Activated naive CD8-positive, alpha-beta T cell (primary cell): ENCODE results near the gene SLC1A1.

Experiments used
- H3K27ac Mint-ChIP-seq: one replicate; pipeline ENCODE4 v1.8.0; 2021; ENCODE audit warnings: mixed read lengths
- H3K27me3 Mint-ChIP-seq: one replicate; pipeline ENCODE4 v1.8.0; 2021; ENCODE audit warnings: mixed read lengths
- H3K36me3 Mint-ChIP-seq: one replicate; pipeline ENCODE4 v1.8.0; 2021; ENCODE audit warnings: mixed read lengths
- H3K4me1 Mint-ChIP-seq: one replicate; pipeline ENCODE4 v1.8.0; 2021; ENCODE audit warnings: low read depth, mixed read lengths
- H3K4me3 Mint-ChIP-seq: one replicate; pipeline ENCODE4 v1.8.0; 2021; ENCODE audit warnings: mild to moderate bottlenecking, mixed read lengths
- H3K9me3 Mint-ChIP-seq: one replicate; pipeline ENCODE4 v1.8.0; 2021; ENCODE audit warnings: low read depth, mixed read lengths

The SLC1A1 gene

DNA sequence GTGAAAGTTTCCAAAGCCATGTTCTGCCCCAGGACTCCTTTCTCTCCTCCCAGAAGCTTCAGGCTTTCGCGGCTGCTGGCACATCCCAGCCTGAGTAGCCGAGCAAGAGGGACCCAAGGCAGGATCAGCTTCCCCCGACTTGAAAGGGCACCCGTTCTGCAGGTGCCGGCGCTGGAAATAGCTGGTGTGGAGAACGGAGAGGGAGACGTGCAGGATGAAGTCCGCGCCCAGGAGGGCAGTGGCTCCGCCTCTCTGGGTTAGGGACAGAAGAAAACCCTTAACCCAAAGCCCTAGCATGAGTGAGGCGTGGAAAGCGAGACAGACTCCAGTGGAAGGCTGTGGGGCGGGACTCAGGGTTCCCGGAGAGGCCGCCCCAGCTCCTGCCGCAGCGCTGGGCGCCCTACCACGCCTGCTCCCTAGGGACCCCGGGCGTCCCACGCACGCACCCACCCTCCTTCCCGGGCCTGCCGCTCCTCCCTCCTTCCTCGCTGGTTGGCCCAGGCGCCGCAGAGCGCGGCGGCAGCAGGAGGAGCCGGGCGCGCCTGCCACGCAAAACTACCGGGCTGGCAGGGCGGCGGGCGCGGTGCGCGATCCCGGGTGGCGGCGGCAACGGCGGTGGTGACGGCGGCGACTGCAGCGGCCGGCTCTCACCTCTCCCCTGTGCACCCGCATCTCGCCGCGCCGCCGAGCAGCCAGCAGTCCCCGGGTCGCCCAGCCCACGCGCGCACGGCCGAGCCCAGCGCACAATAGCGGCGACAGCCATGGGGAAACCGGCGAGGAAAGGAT, at the start of gene SLC1A1:
TSS of gene SLC1A1 (plus strand) at position 550 of the 786 bp plus-strand sequence. CDS start at position 762, 212 bp downstream.
- Mint-ChIP-seq H3K4me1 (peaks cover 26% of the 10 kb centered on the region), H3K4me3 (peak within 1 kb of the TSS; percentile 86), H3K27me3 (peaks cover 27% of the 10 kb centered on the region), H3K27ac (peak within 1 kb of the TSS; percentile 28), H3K9me3 (no peaks in the 10 kb centered on the region), H3K36me3 (peaks cover 1% of the 10 kb centered on the region)

DNA sequence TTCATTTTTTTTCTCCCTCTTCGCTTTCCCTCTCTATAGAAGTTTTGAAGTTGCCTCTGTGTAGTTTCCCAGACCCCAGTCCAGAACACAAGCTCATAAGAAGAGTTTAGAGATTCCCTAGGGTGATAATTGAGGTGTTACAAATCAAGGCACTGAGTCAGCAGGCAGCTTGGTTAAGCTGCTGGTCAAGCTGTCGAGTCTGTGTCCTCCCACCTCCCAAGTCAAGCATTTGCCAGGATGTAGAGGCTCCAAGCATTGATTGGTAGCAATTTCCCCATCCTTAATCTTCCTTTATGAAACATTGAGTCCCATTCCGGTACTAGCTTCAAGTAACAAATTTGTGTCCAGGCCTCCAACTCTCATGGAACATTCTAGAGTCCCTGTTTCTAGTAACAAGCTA, 47.5 kb upstream of the SLC1A1 start:
- H3K36me3 Mint-ChIP-seq = peaks cover 2% of the 10 kb centered on the region
- peaks cover 4% of the 10 kb centered on the region for H3K9me3 Mint-ChIP-seq
- H3K4me1 Mint-ChIP-seq = no peaks in the 10 kb centered on the region
- H3K4me3 Mint-ChIP-seq = no peak overlapping the region
- no peak overlapping the region for H3K27ac Mint-ChIP-seq
- peaks cover 1% of the 10 kb centered on the region for H3K27me3 Mint-ChIP-seq

DNA sequence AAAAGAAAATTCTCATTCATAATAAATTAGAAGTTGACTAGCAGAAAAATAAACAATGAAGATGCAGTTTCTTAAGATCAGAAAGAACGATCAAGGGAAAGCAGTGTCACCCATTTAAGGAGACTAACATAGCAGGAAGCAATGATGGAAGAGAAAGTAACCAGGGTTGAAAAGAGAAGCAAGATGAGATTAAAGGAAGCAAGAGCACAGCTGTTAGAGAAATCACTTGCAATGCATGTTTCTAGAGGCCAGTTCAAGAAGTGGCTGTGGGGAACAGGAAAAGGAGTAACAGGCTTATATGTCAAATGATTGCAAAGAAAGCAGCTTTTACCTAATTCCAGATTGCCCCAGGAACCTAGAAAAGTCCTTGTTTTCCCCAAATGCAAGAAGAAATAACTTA, 46.8 kb upstream of the SLC1A1 start:
- Mint-ChIP-seq H3K9me3 (peaks cover 4% of the 10 kb centered on the region), H3K4me3 (no peak overlapping the region), H3K27ac (no peak overlapping the region), H3K36me3 (peaks cover 2% of the 10 kb centered on the region), H3K27me3 (peaks cover 1% of the 10 kb centered on the region), H3K4me1 (no peaks in the 10 kb centered on the region)

DNA sequence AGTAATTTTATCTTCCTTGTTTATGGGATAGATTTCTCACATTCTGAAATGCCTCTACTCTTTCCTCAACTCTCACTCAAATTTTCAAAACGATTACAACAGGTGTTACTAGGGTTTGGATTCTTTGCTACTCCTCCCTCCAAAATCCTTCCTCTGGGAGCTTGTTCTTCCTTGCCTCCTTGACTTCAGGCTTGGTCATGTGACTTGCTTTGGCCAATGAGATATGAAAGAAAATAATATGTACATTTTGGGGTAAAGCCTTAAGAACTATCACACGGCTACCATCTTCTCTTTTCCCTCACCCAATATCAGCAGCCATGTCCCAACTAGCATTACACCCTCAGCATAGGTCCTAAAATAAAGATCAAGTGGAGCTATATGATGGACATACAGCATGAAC, 28.8 kb upstream of the SLC1A1 start:
- no peaks in the 10 kb centered on the region for H3K36me3 Mint-ChIP-seq
- no peak overlapping the region for H3K4me3 Mint-ChIP-seq

GRCh38 chr9:4463824-4464223, 26.4 kb upstream of the SLC1A1 start:
- Mint-ChIP-seq H3K9me3 (no peaks in the 10 kb centered on the region), H3K27ac (no peak overlapping the region), H3K4me3 (no peak overlapping the region), H3K27me3 (peaks cover 1% of the 10 kb centered on the region), H3K36me3 (peaks cover 2% of the 10 kb centered on the region), H3K4me1 (no peaks in the 10 kb centered on the region)

More for the DNA sequence above, 28.8 kb upstream of the SLC1A1 start:
- no peaks in the 10 kb centered on the region for H3K27me3 Mint-ChIP-seq
- H3K27ac Mint-ChIP-seq = no peak overlapping the region
- no peaks in the 10 kb centered on the region for H3K9me3 Mint-ChIP-seq
- H3K4me1 Mint-ChIP-seq = no peaks in the 10 kb centered on the region

DNA sequence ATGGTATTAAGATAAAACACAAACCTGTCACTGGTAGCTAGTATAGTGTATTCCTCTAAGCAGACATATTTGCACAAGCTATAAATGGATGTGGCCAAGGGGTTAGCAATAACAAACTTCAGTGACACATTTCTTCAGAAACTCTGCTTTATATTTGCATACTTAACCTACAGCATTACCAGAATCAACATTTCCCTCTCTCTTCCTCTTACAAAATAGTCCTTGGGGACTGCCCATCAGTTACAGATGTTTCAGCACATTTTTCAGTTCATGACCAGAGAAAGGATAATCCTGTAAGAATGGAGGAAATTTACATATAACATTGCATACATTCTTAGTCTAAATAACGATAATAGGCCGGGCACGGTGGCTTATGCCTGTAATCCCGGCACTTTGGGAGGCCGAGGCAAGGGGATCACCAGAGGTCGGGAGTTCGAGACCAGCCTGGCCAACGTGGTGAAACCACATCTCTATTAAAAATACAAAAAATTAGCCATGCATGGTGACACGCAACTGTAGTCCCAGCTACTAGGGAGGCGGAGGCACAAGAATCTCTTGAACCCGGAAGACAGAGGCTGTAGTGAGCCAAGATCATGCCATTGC, 25.3 kb upstream of the SLC1A1 start:
- no peak overlapping the region for H3K4me3 Mint-ChIP-seq
- no peak overlapping the region for H3K27ac Mint-ChIP-seq
- peaks cover 1% of the 10 kb centered on the region for H3K27me3 Mint-ChIP-seq
- H3K9me3 Mint-ChIP-seq = no peaks in the 10 kb centered on the region
- H3K36me3 Mint-ChIP-seq = peaks cover 2% of the 10 kb centered on the region
- H3K4me1 Mint-ChIP-seq = no peaks in the 10 kb centered on the region

- no peak overlapping the region for H3K4me3 Mint-ChIP-seq
- no peak overlapping the region for H3K27ac Mint-ChIP-seq
- no peaks in the 10 kb centered on the region for H3K4me1 Mint-ChIP-seq
- H3K36me3 Mint-ChIP-seq = peaks cover 2% of the 10 kb centered on the region
- peaks cover 1% of the 10 kb centered on the region for H3K27me3 Mint-ChIP-seq
- H3K9me3 Mint-ChIP-seq = no peaks in the 10 kb centered on the region
Measured at GRCh38 chr9:4465910-4466309, 24.4 kb upstream of the SLC1A1 start.

GRCh38 chr9:4475301-4475700, 15.0 kb upstream of the SLC1A1 start:
- peaks cover 1% of the 10 kb centered on the region for H3K27me3 Mint-ChIP-seq
- no peaks in the 10 kb centered on the region for H3K36me3 Mint-ChIP-seq
- no peak overlapping the region for H3K27ac Mint-ChIP-seq
- no peaks in the 10 kb centered on the region for H3K4me1 Mint-ChIP-seq
- H3K9me3 Mint-ChIP-seq = no peaks in the 10 kb centered on the region
- H3K4me3 Mint-ChIP-seq = no peak overlapping the region

DNA sequence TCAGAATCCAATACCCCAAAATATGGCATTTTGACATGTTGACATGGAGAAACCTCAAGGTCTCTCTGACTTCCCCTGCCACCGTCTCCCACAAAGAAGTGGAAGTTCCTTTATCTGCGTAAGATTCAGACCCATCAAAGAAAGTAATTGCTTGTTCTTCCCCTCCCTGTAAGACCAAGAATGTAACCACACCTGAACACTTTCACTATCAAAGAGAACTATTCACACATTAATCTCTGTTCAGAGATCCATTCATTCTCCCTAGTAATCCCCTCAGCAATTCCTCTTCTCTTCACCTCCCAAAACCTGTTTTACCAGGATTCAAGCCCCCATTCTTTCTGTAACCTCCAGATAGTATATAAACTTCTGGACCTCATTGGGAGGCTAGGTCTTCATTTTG, 4.1 kb upstream of the SLC1A1 start:
- peaks cover 7% of the 10 kb centered on the region for H3K27me3 Mint-ChIP-seq

GRCh38 chr9:4489562-4489918, 728 bp upstream of the SLC1A1 start:
- Mint-ChIP-seq H3K4me3 (peak overlapping the region; percentile 82), H3K36me3 (no peaks in the 10 kb centered on the region), H3K9me3 (no peaks in the 10 kb centered on the region), H3K27me3 (peaks cover 25% of the 10 kb centered on the region), H3K27ac (no peak overlapping the region), H3K4me1 (peaks cover 26% of the 10 kb centered on the region)

More for the DNA sequence above, 4.1 kb upstream of the SLC1A1 start:
- no peaks in the 10 kb centered on the region for H3K36me3 Mint-ChIP-seq
- no peak overlapping the region for H3K4me3 Mint-ChIP-seq
- peaks cover 17% of the 10 kb centered on the region for H3K4me1 Mint-ChIP-seq
- no peak overlapping the region for H3K27ac Mint-ChIP-seq
- no peaks in the 10 kb centered on the region for H3K9me3 Mint-ChIP-seq

GRCh38 chr9:4490705-4491625, 697 bp downstream of the SLC1A1 start:
- H3K4me1 Mint-ChIP-seq = peaks cover 26% of the 10 kb centered on the region
- H3K36me3 Mint-ChIP-seq = peaks cover 3% of the 10 kb centered on the region
- peak overlapping the region; percentile 86 for H3K4me3 Mint-ChIP-seq
- H3K27ac Mint-ChIP-seq = peak overlapping the region; percentile 28
- H3K27me3 Mint-ChIP-seq = peaks cover 34% of the 10 kb centered on the region
- no peaks in the 10 kb centered on the region for H3K9me3 Mint-ChIP-seq

DNA sequence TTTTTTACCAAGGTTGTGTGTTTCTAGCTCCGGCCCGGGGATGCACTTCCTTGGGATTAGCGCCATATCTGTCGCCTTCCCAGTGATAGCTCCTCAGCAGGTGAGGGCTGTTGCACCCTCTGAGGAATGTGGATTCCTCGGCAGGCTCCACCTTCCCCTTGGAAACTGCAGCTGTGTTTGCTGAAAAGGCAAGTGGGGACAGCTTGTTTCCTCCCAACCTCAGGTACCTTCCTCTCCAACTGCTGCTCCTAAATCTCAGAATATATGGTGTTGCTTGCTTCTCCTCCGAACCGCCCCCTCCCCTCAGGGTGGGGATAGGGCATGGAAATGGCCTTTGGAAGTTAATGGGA, 1.3 kb downstream of the SLC1A1 start:
- H3K9me3 Mint-ChIP-seq = no peaks in the 10 kb centered on the region
- H3K36me3 Mint-ChIP-seq = peaks cover 3% of the 10 kb centered on the region
- peaks cover 37% of the 10 kb centered on the region for H3K27me3 Mint-ChIP-seq
- peak overlapping the region; percentile 86 for H3K4me3 Mint-ChIP-seq
- peaks cover 20% of the 10 kb centered on the region for H3K4me1 Mint-ChIP-seq
- H3K27ac Mint-ChIP-seq = no peak overlapping the region

GRCh38 chr9:4494332-4494731, 4.1 kb downstream of the SLC1A1 start:
- peaks cover 3% of the 10 kb centered on the region for H3K36me3 Mint-ChIP-seq
- no peak overlapping the region for H3K27ac Mint-ChIP-seq
- peaks cover 34% of the 10 kb centered on the region for H3K27me3 Mint-ChIP-seq
- H3K4me3 Mint-ChIP-seq = no peak overlapping the region
- peaks cover 17% of the 10 kb centered on the region for H3K4me1 Mint-ChIP-seq
- no peaks in the 10 kb centered on the region for H3K9me3 Mint-ChIP-seq

DNA sequence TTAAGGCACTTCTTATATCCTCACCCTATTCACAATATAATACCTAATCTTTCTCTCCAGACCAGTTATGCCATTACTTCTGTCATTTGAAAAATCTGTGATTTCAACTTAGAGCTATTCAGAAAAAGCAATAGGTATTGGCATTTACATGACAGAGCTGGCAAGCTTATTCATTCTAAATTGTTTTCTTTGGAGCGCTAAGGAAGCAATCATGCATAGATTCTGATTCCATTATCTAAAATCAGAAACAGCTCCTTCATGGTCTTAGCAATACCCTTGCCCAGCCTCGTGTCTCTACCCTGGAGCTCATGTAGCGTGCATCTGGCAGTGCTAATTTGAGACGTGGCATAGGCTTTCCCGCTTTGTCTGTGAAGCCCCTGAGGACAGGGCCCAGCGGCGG, 4.5 kb downstream of the SLC1A1 start:
- Mint-ChIP-seq H3K9me3 (no peaks in the 10 kb centered on the region), H3K4me1 (peaks cover 16% of the 10 kb centered on the region), H3K36me3 (peaks cover 3% of the 10 kb centered on the region), H3K27me3 (peaks cover 33% of the 10 kb centered on the region), H3K4me3 (no peak overlapping the region), H3K27ac (no peak overlapping the region)

GRCh38 chr9:4495537-4495936, 5.3 kb downstream of the SLC1A1 start:
- Mint-ChIP-seq H3K27ac (no peak overlapping the region), H3K27me3 (peaks cover 33% of the 10 kb centered on the region), H3K36me3 (peaks cover 3% of the 10 kb centered on the region), H3K9me3 (no peaks in the 10 kb centered on the region), H3K4me1 (peaks cover 14% of the 10 kb centered on the region), H3K4me3 (no peak overlapping the region)
